ENCODE results near the gene CLEC10A.

CLEC10A gene

DNA sequence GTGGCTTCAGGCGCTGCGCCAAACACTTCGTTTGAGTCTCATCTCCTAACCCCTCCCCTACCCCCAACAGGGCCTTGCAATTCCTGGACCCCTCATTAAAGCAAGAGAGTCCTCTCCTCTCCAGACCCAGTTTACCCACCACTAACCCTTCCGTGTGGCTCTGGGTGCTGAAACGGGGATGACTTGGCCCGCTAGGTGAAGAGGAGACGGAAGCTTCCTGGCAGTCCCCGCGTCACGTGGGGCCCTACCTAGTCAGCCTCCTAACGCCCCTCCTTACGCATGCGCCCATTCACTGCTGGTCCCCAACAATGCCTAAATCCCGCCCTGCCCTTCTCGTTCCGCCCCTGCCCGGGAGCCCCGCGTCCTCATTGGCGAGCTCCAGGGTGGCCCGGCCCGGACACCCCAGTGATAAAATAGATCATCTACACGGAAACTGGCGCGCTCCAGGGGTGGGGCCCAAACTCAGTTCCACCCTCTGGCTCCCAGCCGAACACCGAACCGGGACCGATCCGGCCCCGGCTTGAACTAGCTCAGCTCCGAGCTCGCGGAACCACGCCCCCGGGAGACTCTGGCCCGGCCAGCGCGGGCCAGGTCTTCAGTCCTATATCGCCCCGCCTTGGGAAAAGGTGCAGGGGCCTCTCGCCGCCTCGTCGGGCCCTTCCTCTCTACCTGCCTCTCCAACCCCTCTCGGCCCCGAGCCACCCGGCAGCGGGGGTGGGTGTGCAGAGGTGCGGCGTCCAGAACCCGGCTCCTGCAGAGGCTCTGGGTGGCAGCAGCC lies 44.3 kb downstream of the CLEC10A start, which contains the start of gene SLC16A13:
Gene SLC16A13, plus strand, starts transcription at position 425 of the 778 bp plus-strand sequence. CDS start 368 bp downstream, outside the sequence.
- DNase-seq = peak; percentile 99

DNA sequence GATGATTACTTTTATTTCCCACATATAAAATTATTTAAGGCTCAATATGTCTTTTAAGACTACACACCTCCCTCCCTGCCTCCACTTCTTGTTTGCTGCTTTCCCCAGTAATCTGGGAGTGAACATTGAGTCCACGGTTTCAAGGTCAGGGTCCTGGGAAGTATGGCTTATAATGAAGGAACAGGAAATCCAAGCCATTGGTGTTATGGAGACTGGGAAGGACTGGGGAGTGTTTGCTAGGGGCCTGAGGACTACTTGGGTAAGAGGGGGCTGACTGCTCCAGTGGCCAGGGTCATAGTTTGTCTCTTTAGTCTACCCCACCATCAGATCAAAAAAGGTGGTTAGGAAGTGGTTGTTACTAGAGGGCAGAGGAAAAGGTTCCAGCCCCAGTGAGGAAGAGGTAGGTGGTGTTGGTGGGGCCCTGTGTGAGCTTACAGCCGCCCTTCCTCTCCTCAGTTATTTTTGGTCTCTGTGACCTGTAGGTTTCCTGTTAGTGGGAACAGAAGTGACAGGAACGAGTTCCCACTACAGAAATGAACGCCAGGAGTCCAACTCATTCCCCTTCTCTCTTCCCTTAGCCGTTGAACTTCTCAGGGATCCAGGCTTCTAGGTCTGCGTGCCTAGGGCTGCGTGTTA lies 45.0 kb downstream of the CLEC10A start:
- peak; percentile 75 for DNase-seq

DNA sequence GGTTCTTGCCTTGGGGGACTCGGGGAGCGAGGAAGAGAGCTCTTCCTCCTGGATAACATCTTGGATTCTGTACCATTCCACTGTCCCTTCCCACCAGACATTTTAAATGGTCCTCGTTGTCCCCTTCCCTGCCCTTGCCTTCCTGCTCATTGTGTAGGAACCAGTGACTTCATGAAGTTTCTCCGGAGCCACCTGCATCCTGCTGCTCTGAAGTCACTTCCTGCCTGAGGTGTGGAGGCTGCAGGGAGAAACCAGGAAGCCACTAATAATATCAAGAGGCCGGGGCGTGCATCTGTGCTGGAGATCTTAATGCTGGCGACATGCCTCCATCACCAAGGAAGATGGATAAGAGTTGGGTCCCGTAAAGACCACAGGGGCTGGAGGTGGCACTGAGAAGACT lies 50.4 kb downstream of the CLEC10A start:
- DNase-seq = peak; percentile 58

DNA sequence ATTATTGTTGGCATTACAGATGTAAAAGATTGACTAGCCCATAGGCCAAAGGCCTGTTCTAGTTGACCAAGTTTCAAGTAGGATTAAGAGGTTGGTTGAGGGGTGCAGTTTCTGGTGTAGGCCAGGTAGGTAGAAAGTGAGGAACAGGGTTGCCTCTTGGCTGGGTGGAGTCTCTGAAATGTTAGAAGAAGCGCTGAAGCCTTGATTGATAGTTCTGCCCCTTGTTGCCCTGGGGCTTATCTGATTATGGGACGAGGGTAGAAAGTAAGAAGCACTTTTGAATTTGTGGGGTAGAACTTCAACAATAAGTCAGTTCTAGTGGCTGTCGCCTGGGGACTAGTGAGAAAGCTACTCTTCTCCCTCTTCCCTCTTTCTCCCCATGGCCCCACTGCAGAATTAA lies 51.0 kb downstream of the CLEC10A start:
- no peak for DNase-seq

DNA sequence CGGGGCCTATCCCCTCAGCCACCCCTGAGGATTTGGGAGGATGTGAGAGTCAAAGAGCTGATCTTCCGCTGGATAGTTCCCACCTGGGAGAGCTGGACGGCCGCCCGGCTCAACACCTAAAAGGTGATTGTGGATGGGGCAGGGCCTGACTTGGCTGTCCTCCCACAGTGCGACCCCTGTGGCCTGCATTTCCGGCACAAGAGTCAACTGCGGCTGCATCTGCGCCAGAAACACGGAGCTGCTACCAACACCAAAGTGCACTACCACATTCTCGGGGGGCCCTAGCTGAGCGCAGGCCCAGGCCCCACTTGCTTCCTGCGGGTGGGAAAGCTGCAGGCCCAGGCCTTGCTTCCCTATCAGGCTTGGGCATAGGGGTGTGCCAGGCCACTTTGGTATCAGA lies 52.7 kb downstream of the CLEC10A start:
- DNase-seq = no peak

DNA sequence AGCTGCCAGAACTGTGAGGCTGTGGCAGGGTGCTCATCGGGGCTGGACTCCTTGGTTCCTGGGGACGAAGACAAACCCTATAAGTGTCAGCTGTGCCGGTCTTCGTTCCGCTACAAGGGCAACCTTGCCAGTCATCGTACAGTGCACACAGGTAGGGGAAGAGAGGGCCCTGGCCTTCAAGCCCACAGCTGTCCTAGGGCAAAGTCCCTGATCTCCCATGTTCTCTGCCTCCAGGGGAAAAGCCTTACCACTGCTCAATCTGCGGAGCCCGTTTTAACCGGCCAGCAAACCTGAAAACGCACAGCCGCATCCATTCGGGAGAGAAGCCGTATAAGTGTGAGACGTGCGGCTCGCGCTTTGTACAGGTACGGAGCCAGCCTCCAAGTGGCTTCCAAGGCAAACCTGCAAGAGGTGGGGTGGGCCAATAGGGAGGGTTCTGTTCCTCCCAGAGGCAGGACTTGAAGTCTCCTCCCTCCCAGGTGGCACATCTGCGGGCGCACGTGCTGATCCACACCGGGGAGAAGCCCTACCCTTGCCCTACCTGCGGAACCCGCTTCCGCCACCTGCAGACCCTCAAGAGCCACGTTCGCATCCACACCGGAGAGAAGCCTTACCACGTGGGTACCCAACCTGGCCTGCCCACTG lies 53.5 kb downstream of the CLEC10A start:
- no peak for DNase-seq

DNA sequence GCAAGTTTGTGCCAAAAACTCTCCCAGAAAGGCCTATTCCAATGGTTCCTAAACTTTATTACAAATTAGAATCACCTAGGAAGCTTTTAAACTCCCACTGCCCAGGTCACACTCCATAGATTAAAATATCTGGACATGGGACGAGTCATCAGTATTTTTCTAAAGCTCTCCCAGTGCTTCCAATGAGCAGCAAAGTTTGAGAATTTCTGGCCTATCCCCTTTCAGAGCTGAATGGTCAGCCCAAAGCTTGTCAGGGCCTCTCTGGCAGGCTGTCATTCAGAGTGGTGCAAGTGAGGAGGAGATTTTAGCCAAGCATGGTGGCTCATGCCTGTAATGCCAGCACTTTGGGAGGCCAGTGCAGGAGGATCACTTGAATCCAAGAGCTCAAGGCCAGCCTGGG lies 54.8 kb downstream of the CLEC10A start:
- DNase-seq = no peak
